NCI-H510A treated with DMSO at 0.1 percent for 48 hours (cell line): ENCODE measurements around the gene CD6.
A peak's percentile ranks its signal among the peaks of the same experiment; 100 is the strongest.

Experiments
- DNase-seq: peaks from one replicate; lab custom pipeline; 2025; lab: John Stamatoyannopoulos, UW

CD6 gene

DNA sequence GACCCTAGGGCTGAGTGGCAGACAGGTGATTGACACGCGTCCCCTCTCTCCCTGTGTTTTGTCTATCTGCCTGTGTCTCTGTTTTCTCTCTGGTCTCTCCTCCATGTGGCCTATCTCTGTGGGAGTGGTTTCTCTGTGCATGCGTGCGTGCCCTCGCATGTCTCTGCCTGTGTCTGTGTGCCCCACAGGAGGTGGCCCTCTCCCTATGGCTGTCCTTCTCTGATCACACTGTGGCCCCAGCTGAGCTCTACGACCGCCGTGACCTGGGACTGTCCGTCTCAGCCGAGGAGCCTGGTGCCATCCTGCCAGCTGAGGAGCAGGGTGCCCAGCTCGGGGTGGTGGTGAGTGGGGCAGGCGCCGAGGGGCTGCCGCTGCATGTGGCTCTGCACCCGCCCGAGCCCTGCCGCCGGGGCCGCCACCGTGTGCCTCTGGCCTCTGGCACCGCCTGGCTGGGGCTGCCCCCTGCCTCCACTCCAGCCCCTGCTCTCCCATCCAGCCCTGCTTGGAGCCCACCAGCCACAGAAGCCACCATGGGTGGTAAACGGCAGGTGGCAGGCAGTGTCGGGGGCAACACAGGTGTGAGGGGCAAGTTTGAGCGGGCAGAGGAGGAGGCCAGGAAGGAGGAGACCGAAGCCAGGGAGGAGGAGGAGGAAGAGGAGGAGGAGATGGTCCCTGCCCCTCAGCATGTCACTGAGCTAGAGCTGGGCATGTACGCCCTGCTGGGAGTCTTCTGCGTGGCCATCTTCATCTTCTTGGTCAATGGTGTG, 35.6 kb upstream of the CD6 start:
- DNase-seq: no peak

DNA sequence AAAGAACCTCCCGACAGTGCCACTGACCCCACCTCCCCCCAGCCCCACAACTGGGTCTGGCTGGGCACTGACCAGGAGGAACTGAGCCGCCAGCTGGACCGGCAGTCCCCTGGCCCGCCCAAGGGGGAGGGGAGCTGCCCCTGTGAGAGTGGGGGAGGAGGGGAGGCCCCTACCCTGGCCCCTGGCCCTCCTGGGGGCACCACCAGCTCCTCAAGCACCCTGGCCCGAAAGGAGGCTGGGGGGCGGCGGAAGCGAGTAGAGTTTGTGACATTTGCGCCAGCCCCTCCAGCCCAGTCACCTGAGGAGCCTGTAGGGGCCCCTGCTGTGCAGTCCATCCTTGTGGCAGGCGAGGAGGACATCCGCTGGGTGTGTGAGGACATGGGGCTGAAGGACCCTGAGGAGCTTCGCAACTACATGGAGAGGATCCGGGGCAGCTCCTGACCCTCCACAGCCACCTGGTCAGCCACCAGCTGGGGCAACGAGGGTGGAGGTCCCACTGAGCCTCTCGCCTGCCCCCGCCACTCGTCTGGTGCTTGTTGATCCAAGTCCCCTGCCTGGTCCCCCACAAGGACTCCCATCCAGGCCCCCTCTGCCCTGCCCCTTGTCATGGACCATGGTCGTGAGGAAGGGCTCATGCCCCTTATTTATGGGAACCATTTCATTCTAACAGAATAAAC, 34.9 kb upstream of the CD6 start:
- DNase-seq: no peak

DNA sequence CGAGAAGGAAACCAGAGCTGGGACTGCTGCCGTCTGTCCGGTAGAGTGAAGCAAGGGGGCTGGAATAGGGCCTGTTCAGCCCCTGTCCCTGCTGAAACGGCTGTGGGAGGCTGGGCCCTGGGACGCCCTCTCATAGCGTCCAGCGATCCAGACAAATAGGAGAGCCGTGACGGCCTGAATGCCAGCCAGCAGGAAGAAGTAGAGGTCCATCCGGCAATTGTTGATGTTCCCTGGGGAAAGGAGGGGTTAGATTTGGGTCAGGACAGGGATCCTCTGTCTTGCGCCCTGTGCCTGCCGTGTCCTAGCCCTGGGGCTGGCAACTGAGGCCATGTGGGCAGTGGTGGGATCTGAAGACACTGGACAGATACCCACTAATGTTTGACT, 34.3 kb upstream of the CD6 start:
- no peak for DNase-seq

DNA sequence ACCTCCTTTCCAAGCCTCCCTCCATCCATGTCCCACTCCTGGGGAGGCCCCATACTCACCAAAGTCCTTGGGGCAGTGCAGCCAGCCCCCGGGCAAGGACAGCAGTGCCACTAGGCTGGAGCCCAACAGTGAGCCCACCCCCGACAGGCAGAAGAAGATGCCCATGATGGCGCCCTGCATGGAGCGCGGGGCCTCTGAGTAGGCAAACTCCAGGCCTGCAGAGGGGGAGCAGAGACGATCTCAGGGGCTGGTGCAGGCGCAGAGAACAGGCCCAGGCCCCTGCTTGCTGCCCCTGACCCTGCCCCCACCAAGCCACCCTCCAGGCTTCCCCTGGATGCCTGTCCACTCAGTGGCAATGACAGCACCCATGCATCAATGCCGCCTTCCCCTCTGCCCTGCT, 33.7 kb upstream of the CD6 start:
- no peak for DNase-seq

DNA sequence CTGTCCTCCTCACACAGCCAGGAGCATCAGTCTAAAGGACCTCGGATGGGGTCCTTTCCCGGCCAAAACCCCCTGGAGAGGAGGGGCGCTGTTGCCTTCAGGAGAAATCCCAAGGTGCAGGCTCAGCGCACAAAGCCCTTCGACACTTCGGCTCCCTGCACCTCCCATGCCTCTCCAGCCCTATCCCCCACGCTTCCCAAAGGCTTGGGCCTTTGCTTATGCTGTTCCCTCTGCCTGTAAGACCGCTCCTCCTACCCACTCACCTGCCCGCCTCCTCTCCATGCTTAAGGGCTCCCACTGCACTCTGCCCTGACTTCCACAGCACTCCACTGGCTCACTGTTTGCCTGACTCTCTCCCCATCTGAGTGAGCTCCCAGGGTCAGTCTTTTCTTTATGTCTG, 33.0 kb upstream of the CD6 start:
- no peak for DNase-seq

DNA sequence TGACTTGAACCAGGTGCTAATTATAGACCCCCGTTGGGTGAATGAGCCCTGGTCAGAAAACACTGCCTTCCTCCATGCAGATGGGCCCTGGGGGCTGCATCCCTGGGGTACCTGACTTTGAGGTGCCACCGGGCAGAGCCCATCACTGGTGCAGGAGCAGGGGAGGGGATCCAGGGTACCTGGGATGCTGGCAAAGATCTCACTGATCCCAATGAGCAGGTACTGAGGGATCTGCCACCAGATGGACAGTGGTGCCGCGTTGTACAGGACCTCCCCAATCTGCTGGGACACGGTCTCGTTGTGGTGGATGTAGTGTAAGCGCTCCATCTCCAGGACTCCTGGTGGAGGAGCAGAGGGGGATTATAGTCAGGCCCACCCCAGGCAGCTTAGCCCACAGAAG, 32.2 kb upstream of the CD6 start:
- DNase-seq: no peak

DNA sequence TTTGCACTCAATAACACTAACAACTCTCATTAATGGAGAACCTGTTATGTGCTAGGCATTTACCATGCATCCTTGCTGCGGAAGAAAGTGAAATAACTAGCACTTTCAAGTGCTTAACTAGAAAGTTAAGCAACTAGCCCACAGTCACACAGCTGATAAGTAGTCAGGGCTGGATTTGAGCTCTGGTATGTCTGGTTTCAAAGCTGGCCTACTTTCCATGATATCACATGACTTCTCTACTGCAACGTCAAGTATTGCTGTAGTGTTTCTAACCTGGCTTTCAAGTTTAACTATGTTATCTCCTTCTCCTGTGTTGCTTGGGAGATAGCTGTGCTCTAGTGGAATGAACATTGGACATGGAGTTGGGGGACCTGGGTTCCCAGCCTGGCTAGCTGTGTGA, 31.6 kb upstream of the CD6 start:
- DNase-seq: no peak

DNA sequence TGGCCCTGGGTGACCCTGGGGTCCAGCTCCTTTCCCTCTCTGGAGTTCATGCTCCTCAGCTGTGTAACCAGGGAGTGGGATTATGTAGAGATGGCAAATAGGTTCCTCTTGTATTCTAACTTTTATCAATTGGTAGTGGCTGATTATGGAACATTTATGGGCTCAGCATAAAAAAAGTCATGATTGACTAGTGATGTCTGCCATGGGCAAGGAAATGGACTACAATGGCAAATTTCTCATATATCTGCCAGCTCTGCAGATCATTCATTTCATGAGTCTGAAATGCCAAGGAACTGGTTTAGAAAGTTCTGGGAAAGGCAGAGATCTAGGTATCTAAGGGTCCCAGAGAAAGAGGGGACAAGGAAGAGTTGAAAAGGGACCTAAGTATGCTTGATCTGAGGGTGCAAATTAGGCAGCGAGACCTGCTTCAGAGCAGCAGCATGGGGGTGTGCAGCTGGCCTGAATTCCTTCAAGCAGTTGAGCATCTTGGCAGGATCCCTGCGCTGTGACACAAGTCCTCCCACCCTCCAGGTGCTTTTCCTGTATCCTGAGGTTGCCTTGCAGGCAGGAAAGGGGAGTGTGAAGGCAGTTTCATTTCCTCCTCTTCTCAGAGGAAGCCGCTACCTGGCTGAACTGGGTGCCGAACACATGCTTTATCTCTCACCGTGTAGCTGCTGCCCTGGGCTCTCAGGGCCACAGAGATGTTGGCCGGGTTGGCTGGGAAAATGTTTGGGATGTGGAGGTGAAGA, 29.9 kb upstream of the CD6 start:
- no peak for DNase-seq

DNA sequence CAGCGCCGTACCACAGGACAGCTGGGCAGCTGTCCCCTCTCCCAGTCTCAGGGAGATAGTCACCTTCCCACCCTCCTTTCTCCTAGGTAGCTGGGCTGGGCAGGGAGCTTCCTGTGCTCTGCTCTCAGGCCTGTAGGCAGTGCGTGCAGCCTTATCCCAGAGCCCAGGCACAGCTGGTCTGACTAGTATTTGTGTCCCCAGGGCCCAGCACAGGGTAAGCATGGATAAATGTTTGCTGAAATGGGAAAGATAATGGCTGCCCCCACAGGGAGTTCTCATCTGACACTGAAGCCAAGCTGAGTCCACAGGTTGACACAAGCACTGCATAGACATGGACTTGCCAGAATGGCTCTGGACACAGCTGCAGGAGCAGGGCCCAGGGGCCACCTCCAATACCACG, 29.3 kb upstream of the CD6 start:
- no peak for DNase-seq

DNA sequence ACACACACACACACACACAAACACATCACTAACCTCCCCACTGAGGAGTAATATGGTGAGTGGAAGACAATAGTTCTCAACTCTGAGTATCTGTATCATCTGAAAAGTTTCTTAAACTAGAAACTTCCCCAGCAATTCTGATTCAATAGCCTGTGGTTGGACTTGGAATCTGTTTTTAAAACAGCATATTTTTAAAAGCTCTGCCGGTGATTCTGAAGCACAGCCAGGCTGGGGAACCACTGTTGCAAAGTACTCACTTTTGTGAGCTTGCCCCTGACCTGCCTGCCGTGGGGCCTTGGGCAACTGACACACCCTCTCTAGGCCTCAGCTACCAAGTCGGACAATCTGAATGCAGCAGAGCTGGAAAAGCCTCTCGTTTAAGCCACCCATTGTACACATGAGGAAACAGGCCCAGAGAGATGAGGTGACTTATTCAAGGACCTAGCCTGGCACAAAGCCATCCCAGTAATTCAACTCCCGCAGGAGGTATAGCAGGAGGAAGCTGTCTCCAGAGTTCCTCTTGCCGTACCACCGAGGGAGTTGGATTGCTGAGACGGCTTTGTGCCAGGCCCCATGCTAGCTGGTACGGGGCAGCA, 28.4 kb upstream of the CD6 start:
- DNase-seq: peak; percentile 90

DNA sequence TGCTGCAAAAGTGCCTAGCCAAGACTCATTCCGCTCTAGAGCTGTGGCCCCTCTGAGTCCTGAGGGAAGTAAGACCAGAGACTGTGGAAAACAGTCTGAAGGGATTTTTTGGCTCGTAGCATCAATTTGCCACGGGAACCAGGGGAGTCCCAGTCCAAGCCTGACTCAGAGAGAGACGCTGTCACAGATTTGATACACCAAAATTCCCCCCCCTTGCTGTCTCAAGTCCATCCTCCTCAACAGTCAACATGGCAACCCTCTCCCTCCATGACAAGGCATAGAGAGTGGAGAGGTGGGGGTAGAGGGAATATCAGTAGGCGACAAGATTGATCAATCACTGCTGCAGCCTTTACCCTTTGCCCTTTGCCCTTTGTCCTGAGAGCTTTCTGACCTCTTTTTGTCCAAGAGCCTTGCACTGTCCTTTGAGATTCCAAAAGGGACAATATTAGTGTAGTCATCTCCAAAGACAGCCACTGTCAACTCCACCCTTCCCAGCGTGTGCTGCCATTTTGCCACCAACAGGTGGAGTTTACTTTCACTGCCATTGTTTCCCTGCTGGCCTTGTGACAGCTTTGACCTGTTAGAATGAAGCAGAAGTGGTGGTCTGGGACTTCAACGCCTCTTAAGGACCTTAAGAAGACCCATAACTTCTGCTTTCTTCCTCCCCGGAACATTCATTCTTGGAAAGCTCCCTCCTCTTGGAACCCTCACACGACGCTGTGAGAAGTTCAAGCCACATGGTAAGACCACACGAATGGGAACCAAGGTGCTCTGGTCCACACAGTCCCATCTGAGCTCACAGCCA, 26.8 kb upstream of the CD6 start:
- no peak for DNase-seq

DNA sequence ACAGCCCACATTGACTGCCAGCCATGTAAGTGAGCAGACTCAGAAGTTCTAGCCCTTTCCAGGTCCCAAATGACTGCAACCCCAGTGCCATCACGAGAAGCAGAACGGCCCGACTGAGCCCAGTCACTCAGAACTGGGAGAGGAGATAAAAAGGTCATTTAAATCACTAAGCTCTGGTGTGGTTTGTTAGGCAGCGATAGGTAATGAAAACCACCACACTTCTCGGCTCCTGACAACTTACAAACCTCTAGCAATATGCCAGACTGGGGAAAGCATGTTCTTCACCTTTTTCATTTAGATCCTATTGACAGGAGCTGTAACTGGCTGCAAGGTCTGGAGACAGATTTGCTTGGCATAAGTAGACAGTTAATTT, 26.2 kb upstream of the CD6 start:
- no peak for DNase-seq

DNA sequence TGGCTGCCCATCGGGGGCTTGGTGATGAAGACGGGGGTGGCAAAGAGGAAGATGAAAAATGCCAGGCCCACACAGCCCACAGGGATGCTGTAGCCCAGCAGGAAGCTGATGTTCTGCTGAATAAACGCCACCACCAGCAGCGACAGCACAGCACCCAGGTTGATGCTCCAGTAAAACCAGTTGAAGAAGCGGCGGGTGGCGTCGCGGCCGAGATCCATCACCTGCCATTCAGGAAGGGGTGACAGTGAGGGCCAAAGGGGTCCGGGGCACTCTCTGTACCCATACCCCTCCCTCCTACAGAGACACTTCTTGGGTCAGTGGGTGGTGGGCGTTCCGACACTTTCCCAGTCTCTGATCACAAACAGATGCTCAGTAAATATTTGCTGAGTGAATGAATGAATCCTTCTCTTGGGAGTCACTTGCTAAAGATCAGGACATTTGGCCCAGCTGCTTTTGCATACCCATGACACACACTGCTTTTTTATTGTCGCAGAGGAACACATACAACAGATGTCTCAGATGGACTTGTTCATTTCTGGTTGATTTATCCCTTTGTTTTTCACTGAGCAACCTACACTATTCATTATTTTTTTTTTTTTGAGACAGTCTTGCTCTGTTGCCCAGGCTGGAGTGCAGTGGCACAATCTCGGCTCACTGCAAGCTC, 24.7 kb upstream of the CD6 start:
- DNase-seq: peak; percentile 16

DNA sequence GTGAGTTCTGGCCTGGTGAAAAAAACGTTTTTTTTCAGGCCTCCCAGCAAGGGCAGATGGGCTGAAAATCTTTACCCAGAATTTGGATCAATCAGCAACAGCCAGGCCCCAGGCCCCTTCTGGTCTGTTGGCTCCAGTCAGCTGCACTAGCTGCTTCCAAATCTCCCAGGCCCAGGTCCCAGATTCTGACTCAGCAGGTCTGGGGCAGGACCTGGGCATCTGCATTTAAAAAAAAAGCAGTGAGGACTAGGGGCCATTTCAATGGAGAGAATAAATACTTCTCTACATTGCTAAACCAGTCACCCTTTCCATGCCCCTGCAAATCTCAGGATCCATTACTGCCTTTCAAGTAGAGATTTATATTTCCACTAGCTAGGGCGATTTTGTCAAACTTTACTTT, 23.8 kb upstream of the CD6 start:
- DNase-seq: no peak

DNA sequence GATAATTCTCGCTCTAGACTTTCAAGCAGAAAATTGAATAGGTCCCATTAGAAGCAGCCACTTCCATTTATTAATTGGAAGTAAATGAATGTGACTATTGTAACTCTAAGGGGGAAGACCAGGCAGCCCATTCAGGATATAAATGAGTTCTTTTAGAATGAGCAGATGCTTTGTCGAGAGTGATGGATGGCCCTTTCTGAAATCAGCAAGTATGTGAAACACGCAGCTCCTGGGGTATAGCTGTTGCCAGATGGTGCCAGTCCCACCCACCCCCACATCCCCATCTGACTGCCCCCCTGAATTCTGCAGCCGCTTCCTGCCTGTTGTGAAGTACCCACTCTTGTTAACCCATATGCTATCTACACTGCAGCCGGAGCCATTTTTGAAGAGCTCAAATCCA, 23.2 kb upstream of the CD6 start:
- no peak for DNase-seq

DNA sequence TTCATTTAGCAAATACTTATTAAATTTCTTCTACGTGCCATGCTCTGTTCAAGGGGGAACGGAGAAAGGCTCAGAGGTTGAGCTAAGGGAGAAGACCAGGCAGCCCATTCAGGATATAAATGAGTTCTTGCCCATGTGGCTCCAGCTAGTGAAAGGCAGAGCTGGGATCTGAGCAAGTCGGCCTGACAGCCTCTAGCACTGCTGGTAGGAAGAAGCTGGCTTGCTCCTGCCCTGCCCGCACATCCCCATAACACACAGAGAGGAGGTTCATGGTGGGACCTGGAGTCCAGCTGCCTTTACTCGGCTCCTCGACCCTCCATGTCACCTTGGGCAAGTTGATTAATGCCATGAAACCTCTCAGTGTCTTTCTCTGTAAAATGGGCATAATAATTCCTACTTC, 21.5 kb upstream of the CD6 start:
- DNase-seq: no peak

DNA sequence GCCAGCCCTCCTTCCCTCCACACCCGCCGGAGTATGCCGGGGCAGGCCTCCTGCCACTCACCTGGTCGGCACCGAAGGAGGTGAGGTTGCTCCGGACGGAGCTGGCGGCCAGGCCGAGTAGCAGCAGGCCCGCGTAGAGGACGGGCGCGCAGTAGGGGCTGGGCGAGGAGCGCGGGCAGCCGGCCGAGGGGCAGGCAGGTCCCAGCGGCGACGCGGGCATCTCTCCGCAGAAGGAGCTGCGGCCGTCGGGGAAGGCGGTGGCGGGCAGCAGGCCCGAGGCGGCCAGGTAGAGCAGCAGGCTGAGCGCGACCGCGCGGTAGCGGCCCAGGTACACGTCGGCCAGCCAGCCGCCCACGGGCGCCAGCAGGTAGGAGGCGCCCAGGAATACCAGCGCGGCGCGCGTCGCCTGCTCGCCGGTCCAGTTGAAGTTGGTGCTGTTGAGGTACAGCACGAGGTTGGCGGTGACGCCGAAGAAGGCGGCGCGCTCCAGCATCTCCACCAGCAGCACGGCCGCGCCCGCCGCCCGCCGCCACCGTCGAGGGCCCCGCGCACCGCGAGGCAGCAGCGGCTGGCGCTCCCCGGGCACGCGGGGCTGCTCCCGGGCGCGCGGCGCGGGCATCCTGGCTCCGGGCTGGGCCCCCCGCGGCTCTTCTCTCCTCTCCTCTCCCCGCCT, 20.4 kb upstream of the CD6 start:
- DNase-seq: no peak

DNA sequence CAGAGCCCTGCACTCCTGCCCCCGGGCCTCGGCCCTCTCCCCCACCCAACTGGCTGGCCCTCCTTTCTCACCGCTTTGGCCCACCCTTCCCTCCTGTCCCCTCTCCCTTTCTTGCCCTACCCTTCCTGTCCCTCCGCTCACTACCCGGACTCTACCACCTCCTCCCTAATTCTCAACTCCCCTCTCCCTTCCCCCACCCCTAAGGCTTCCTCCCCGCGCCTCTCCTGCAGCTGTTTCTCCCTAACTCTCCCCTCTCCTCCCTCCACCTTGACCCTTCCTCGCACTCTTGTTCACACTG, 19.9 kb upstream of the CD6 start:
- no peak for DNase-seq

DNA sequence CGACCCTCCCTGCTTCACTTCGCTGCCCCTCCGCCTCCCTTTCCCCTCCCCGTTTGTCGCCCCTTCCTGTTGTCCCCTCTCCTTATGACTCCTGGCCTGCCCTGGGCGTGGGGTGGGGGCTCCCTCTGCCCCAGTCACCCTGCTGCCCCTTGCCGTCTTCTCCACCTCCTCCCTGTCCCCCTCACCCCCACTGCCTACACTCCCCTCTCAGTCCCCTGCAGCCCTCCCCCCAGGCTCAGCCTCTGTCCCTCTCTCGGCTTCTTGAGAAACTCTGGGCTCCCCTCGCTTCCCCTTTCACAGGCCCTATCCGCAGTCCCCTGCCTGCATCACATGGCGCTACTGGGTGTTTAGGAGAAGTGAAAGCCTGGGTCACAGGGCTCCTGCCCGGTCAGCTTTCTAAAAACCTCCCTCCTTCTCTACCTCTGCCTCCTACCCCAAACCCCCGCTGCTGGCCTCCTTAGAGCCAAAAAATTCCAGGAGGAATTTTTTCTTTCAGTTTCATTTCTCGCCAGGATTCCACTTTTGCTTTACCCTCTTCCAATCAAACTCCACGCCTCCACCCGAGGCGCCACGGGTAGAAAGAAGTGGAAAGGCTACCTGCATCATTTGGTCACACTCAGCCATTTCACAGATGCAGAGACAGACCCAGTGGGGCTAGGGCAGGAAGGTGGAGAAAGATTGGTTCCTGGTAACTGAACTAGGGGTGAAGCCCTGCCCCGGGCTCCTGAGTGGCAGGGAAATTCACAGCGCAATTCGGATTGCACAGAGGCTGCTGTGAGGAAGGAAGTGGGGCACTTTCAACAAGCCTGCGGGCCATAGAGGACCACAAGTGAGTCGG, 19.4 kb upstream of the CD6 start, which contains the start of gene SLC15A3:
SLC15A3 (minus strand) TSS at position 273 of the 838 bp plus-strand sequence. CDS start 625 bp downstream, outside the sequence.
- DNase-seq: no peak

DNA sequence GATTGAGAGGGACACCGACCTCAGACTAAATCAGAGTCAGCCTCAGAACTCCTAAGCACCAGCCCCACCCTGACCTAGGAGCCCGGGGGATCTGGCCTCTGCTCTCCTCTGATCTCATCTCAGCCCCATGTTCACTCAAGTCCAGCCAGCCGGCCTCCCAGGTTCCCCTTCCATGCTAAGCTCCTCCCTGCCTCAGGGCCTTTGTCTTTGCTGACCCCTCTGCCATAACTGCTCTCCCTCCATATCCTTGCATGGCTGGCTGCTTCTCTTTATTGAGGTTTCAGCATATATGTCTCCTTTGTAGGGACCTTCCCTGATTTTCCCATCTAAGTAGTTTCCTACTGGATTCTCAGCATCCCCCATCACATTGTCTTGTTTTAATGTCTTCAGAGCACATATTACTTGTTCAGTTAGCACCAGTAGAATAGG, 18.7 kb upstream of the CD6 start:
- DNase-seq: no peak
